Globus pallidus (tissue), 1 donor: ENCODE results near the gene MUC5AC.

Experiments used
- DNase-seq: peaks from one replicate; pipeline ENCODE4 v3.0.0-alpha.2; 2015; ENCODE audit warnings: low spot score

The MUC5AC gene

GRCh38 chr11:1196516-1197391 is 39.0 kb downstream of the MUC5AC start:
- DNase-seq: no peak

- DNase-seq: no peak
These were observed 39.7 kb downstream of the MUC5AC start for GRCh38 chr11:1197431-1197885.

- DNase-seq: no peak
These were observed 40.3 kb downstream of the MUC5AC start for GRCh38 chr11:1197886-1198560.

GRCh38 chr11:1198561-1199240 is 40.9 kb downstream of the MUC5AC start:
- no peak for DNase-seq

- DNase-seq: no peak
These were observed 41.5 kb downstream of the MUC5AC start for GRCh38 chr11:1199241-1199750.

- DNase-seq: no peak
These were observed 42.2 kb downstream of the MUC5AC start for GRCh38 chr11:1199751-1200610.

GRCh38 chr11:1200611-1201191 is 42.9 kb downstream of the MUC5AC start:
- no peak for DNase-seq

- DNase-seq: no peak
These were observed 43.8 kb downstream of the MUC5AC start for GRCh38 chr11:1201395-1202153.

GRCh38 chr11:1202154-1202775 is 44.5 kb downstream of the MUC5AC start:
- DNase-seq: no peak

- peak; percentile 18 for DNase-seq
These were observed 45.2 kb downstream of the MUC5AC start for GRCh38 chr11:1202776-1203504.

- DNase-seq: no peak
These were observed 45.9 kb downstream of the MUC5AC start for GRCh38 chr11:1203505-1204271.

GRCh38 chr11:1204381-1205101 is 46.8 kb downstream of the MUC5AC start:
- DNase-seq: no peak

- DNase-seq: no peak
These were observed 47.6 kb downstream of the MUC5AC start for GRCh38 chr11:1205121-1205986.

- no peak for DNase-seq
These were observed 48.2 kb downstream of the MUC5AC start for GRCh38 chr11:1205987-1206331.

- no peak for DNase-seq
These were observed 48.9 kb downstream of the MUC5AC start for GRCh38 chr11:1206391-1207271.
